ENCODE data around the gene SPNS1.

DNA sequence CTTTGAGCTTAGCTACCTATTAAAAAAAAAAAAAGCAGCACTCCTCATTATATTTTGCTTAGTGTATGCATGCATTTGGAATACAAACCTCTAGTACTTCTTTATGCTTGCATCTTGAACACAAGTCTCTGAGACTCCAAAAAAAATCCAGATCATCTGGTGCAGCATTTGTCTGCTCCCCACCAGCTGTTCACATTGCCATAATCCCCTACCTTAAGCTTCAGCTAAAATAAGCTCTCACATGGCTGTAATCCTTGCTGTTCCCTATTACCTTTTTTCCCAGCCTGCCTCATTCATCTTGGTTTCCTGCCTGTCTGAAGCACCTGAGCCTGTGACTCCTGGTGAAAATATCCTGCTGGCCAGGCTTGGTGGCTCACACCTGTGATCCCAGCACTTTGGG is 31.3 kb upstream of the SPNS1 start:
- TF ChIP-seq, protein P1, sequence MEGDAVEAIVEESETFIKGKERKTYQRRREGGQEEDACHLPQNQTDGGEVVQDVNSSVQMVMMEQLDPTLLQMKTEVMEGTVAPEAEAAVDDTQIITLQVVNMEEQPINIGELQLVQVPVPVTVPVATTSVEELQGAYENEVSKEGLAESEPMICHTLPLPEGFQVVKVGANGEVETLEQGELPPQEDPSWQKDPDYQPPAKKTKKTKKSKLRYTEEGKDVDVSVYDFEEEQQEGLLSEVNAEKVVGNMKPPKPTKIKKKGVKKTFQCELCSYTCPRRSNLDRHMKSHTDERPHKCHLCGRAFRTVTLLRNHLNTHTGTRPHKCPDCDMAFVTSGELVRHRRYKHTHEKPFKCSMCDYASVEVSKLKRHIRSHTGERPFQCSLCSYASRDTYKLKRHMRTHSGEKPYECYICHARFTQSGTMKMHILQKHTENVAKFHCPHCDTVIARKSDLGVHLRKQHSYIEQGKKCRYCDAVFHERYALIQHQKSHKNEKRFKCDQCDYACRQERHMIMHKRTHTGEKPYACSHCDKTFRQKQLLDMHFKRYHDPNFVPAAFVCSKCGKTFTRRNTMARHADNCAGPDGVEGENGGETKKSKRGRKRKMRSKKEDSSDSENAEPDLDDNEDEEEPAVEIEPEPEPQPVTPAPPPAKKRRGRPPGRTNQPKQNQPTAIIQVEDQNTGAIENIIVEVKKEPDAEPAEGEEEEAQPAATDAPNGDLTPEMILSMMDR (IDR thresholded peaks at IDR 0.05; ENCODE audit: poor library complexity), result no peak
- no peak for TF ChIP-seq EZH2 (IDR thresholded peaks at IDR 0.05; ENCODE audit: borderline replicate concordance)

Data from hepatocyte (in vitro differentiated cells).